ENCODE data around the gene AFP. TPM values are rescaled to one million over a fixed set of nuclear protein-coding genes. Genes with fewer than 3 reads are reported as not detected.

The AFP gene
- total RNA-seq, 1 donor from 2014 or later, result 3.3 TPM

Other genes starting within 250 kb of the AFP start
- 23.9 TPM for gene ANKRD17, start 177.4 kb upstream of the AFP start, total RNA-seq
- 99,767 TPM for gene ALB, start 31.9 kb upstream of the AFP start, total RNA-seq
- gene AFM, start 45.5 kb downstream of the AFP start, total RNA-seq, result 208 TPM
- 0.23 TPM for gene RASSF6, start 184.2 kb downstream of the AFP start, total RNA-seq